Measurements from ENCODE around the gene EPM2A. TPM values are rescaled to one million over a fixed set of nuclear protein-coding genes. Genes with fewer than 3 reads are reported as not detected.

EPM2A gene
- total RNA-seq, 1 experiment from 2014 or later: 4.7 TPM

DNA sequence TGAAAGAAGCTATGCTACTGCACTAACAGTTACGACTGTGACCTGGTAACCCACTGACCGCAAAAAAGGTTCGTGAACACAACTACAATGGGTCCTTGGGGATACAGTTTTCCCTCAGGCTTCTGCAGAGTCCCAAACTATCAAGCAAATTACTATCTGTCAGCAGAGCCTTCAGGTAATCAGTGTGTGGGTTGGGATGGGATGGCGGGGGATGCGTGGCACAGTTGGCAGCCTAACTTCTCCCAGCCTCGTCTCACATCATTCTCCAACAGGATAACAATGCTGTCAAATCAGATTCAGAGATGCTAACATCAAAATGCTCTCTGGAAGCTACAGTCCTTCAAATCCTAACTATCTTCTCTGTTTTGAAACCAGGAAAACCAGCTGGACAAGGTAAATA, 102.3 kb downstream of the EPM2A start:
- Histone ChIP-seq H3K4me1 (replicated peaks; ENCODE audit: insufficient read depth) (no peaks in the 10 kb centered on the region), H3K36me3 (ENCODE audit: low read depth) (no peaks in the 10 kb centered on the region), H4K20me1 (ENCODE audit: insufficient read depth) (no peaks in the 10 kb centered on the region), H3K27me3 (ENCODE audit: insufficient read depth, low read depth) (no peaks in the 10 kb centered on the region), H3K27ac (no peak overlapping the region), H3F3A (ENCODE audit: insufficient read depth, low read depth) (no peaks in the 10 kb centered on the region), H3K79me2 (ENCODE audit: low read depth) (no peaks in the 10 kb centered on the region), H3K9me3 (ENCODE audit: insufficient read depth, low read depth) (no peaks in the 10 kb centered on the region), H3K9me2 (ENCODE audit: insufficient read depth) (no peaks in the 10 kb centered on the region), H3K4me2 (no peak overlapping the region), H3K4me3 (no peak overlapping the region), H2AFZ (no peak overlapping the region)
- TF ChIP-seq EZH2 (IDR thresholded peaks at IDR 0.05; ENCODE audit: low read depth): no peak
- TF ChIP-seq, protein P1, sequence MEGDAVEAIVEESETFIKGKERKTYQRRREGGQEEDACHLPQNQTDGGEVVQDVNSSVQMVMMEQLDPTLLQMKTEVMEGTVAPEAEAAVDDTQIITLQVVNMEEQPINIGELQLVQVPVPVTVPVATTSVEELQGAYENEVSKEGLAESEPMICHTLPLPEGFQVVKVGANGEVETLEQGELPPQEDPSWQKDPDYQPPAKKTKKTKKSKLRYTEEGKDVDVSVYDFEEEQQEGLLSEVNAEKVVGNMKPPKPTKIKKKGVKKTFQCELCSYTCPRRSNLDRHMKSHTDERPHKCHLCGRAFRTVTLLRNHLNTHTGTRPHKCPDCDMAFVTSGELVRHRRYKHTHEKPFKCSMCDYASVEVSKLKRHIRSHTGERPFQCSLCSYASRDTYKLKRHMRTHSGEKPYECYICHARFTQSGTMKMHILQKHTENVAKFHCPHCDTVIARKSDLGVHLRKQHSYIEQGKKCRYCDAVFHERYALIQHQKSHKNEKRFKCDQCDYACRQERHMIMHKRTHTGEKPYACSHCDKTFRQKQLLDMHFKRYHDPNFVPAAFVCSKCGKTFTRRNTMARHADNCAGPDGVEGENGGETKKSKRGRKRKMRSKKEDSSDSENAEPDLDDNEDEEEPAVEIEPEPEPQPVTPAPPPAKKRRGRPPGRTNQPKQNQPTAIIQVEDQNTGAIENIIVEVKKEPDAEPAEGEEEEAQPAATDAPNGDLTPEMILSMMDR (conservative IDR thresholded peaks at IDR 0.05): no peak
- no TSS peak for BruUV-seq (replicated peaks)
- intact Hi-C loops (cut with micrococcal nuclease; ENCODE audit: unreplicated experiment): loop anchor here (5.0 to 10.0 kb wide), 2 partner anchors 248 to 421 kb away; no protein-coding TSS in a partner anchor
- POLR2A ChIA-PET (ENCODE audit: unreplicated experiment): no interaction called here
- DNase-seq: no peak
- CTCF ChIA-PET: no interaction called here

DNA sequence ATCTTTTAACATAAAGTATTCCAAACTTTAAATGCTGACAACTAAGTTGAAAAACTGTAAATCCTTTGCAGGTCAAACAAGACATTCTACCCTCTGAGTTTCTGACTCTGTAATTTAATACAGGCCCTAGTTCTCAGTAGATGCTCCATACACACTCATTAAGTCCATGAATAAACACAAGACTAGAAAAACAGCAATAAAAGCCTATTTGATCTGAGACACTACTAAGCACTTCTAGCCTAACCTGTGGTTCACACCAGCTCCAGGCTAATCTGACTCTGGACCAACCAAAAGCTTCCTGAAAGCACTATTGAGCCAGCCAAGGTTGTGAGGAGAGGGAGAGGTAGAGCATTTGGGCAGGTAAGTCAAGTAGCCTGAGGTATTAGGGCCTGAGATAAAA, 103.9 kb downstream of the EPM2A start:
- Histone ChIP-seq H3K27ac (no peak overlapping the region), H3K4me2 (no peak overlapping the region), H3K9me3 (ENCODE audit: insufficient read depth, low read depth) (no peaks in the 10 kb centered on the region), H4K20me1 (ENCODE audit: insufficient read depth) (no peaks in the 10 kb centered on the region), H3K27me3 (ENCODE audit: insufficient read depth, low read depth) (no peaks in the 10 kb centered on the region), H3K79me2 (ENCODE audit: low read depth) (no peaks in the 10 kb centered on the region), H3K4me1 (replicated peaks; ENCODE audit: insufficient read depth) (no peaks in the 10 kb centered on the region), H3K36me3 (ENCODE audit: low read depth) (no peaks in the 10 kb centered on the region), H3K4me3 (no peak overlapping the region), H3K9me2 (ENCODE audit: insufficient read depth) (no peaks in the 10 kb centered on the region), H2AFZ (no peak overlapping the region), H3F3A (ENCODE audit: insufficient read depth, low read depth) (no peaks in the 10 kb centered on the region)
- CTCF ChIA-PET: no interaction called here
- BruUV-seq (replicated peaks): no TSS peak
- TF ChIP-seq EZH2 (IDR thresholded peaks at IDR 0.05; ENCODE audit: low read depth): no peak
- TF ChIP-seq, protein P1 (conservative IDR thresholded peaks at IDR 0.05): no peak
- DNase-seq: no peak
- POLR2A ChIA-PET (ENCODE audit: unreplicated experiment): no interaction called here
- intact Hi-C loops (cut with micrococcal nuclease; ENCODE audit: unreplicated experiment): loop anchor here (5.0 to 10.0 kb wide), 2 partner anchors 247 to 419 kb away; no protein-coding TSS in a partner anchor

DNA sequence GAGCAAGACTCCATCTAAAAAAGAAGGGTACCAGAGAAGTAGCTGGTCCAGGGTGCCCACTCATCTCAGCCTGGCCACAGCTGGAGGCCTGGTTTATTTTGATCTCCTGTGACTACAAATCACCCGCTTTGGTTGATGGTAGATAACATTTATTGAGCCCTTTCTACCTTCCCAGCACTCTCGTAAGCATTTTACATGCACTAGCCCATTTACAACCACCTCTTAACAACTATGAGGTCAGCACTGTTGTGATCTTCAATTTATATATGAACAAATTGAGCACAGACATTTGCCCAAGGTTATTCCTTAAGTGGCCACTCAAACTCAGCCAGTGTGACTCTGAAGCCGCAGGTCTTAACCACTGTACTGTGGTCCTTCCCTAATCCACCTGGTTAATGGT, 104.7 kb downstream of the EPM2A start:
- no peak overlapping the region for H3K27ac ChIP-seq
- H2AFZ ChIP-seq: no peak overlapping the region
- no peak overlapping the region for H3K4me3 ChIP-seq
- POLR2A ChIA-PET (ENCODE audit: unreplicated experiment): no interaction called here
- CTCF ChIA-PET: no interaction called here
- no peaks in the 10 kb centered on the region for H3K4me1 ChIP-seq (replicated peaks; ENCODE audit: insufficient read depth)
- intact Hi-C loops (cut with micrococcal nuclease; ENCODE audit: unreplicated experiment): loop anchor here (5.0 to 10.0 kb wide), 2 partner anchors 246 to 418 kb away; no protein-coding TSS in a partner anchor
- no peak overlapping the region for H3K4me2 ChIP-seq
- TF ChIP-seq, protein P1 (conservative IDR thresholded peaks at IDR 0.05): no peak
- TF ChIP-seq EZH2 (IDR thresholded peaks at IDR 0.05; ENCODE audit: low read depth): no peak
- no peaks in the 10 kb centered on the region for H3K79me2 ChIP-seq (ENCODE audit: low read depth)
- no TSS peak for BruUV-seq (replicated peaks)
- no peaks in the 10 kb centered on the region for H3K36me3 ChIP-seq (ENCODE audit: low read depth)
- no peaks in the 10 kb centered on the region for H3K27me3 ChIP-seq (ENCODE audit: insufficient read depth, low read depth)
- no peaks in the 10 kb centered on the region for H3F3A ChIP-seq (ENCODE audit: insufficient read depth, low read depth)
- DNase-seq: no peak
- H3K9me3 ChIP-seq (ENCODE audit: insufficient read depth, low read depth): no peaks in the 10 kb centered on the region
- H3K9me2 ChIP-seq (ENCODE audit: insufficient read depth): no peaks in the 10 kb centered on the region
- H4K20me1 ChIP-seq (ENCODE audit: insufficient read depth): no peaks in the 10 kb centered on the region
